SK-N-SH treated with all-trans-retinoic acid at 6 μM for 48 hours (cell line): ENCODE results near the gene SLC43A3.

Experiments used
- ATAC-seq: fragments of 200-7000 bp; cut with Tn5 transposase; 3 replicates; pipeline ENCODE4 v1.9.1; 2020; ENCODE audit warnings: mild to moderate bottlenecking, moderate library complexity
- ARNTL ChIP-seq: fragments of 450-650 bp; formaldehyde crosslinking; IDR thresholded peaks from 2 replicates; pipeline ENCODE4 v1.5.0; 2020; ENCODE audit warnings: low read depth, mild to moderate bottlenecking, moderate library complexity, borderline replicate concordance
- BACH2 ChIP-seq: fragments of 250-450 bp; sonication (Bioruptor Pico); IDR thresholded peaks from 2 replicates; pipeline ENCODE4 v1.9.0; 2021; ENCODE audit warnings: mild to moderate bottlenecking, borderline replicate concordance
- CSDC2 ChIP-seq: fragments of 250-450 bp; sonication (Bioruptor Pico); IDR thresholded peaks from 2 replicates; pipeline ENCODE4 v1.5.0; 2020; ENCODE audit warnings: mild to moderate bottlenecking, moderate library complexity
- ESRRG ChIP-seq: fragments of 250-450 bp; sonication (Bioruptor Pico); IDR thresholded peaks from 2 replicates; pipeline ENCODE4 v1.6.1; 2021; ENCODE audit warnings: mild to moderate bottlenecking
- GLIS3 ChIP-seq: fragments of 250-450 bp; sonication (Bioruptor Pico); IDR thresholded peaks from 2 replicates; pipeline ENCODE4 v1.5.0; 2020; ENCODE audit warnings: mild to moderate bottlenecking, moderate library complexity
- ISL1 ChIP-seq: fragments of 250-450 bp; sonication (Bioruptor Pico); IDR thresholded peaks from 2 replicates; pipeline ENCODE4 v2.1.2; 2022; ENCODE audit warnings: mild to moderate bottlenecking, moderate library complexity
- POU6F1 ChIP-seq: fragments of 250-450 bp; sonication (Bioruptor Pico); IDR thresholded peaks from 2 replicates; pipeline ENCODE4 v1.8.0; 2021; ENCODE audit warnings: low read depth, mild to moderate bottlenecking, moderate library complexity, borderline replicate concordance
- PPARA ChIP-seq: fragments of 250-450 bp; sonication (Bioruptor Pico); IDR thresholded peaks from 2 replicates; pipeline ENCODE4 v1.5.0; 2020; ENCODE audit warnings: mild to moderate bottlenecking, borderline replicate concordance
- RARB ChIP-seq: fragments of 250-450 bp; sonication (Bioruptor Pico); IDR thresholded peaks from 2 replicates; pipeline ENCODE4 v1.8.0; 2021; ENCODE audit warnings: mild to moderate bottlenecking, moderate library complexity
- SNAI2 ChIP-seq: fragments of 250-450 bp; sonication (Bioruptor Pico); IDR thresholded peaks from 2 replicates; pipeline ENCODE4 v1.5.0; 2020; ENCODE audit warnings: mild to moderate bottlenecking, moderate library complexity
- TCF4 ChIP-seq: fragments of 250-450 bp; sonication (Bioruptor Pico); IDR thresholded peaks from 2 replicates; pipeline ENCODE4 v1.8.0; 2021; ENCODE audit warnings: mild to moderate bottlenecking, moderate library complexity, borderline replicate concordance
- TOX ChIP-seq: fragments of 250-450 bp; sonication (Bioruptor Pico); IDR thresholded peaks from 2 replicates; pipeline ENCODE4 v1.8.0; 2021; ENCODE audit warnings: mild to moderate bottlenecking, moderate library complexity, borderline replicate concordance
- TSHZ2 ChIP-seq: fragments of 250-450 bp; sonication (Bioruptor Pico); IDR thresholded peaks from 2 replicates; pipeline ENCODE4 v1.5.0; 2020; ENCODE audit warnings: mild to moderate bottlenecking, moderate library complexity
- ZC3H10 ChIP-seq: fragments of 250-450 bp; sonication (Bioruptor Pico); IDR thresholded peaks from 2 replicates; pipeline ENCODE4 v1.5.1; 2021; ENCODE audit warnings: mild to moderate bottlenecking, moderate library complexity
- ZFP3 ChIP-seq: fragments of 250-450 bp; sonication (Bioruptor Pico); IDR thresholded peaks from 2 replicates; pipeline ENCODE4 v1.5.0; 2020; ENCODE audit warnings: mild to moderate bottlenecking, moderate library complexity
- ZFP30 ChIP-seq: fragments of 450-650 bp; formaldehyde crosslinking; IDR thresholded peaks from 2 replicates; pipeline ENCODE4 v1.5.0; 2022; ENCODE audit warnings: mild to moderate bottlenecking, moderate library complexity
- ZNF565 ChIP-seq: fragments of 450-650 bp; formaldehyde crosslinking; conservative IDR thresholded peaks from 2 replicates; pipeline ENCODE4 v1.5.0; 2020; ENCODE audit warnings: low read depth, mild to moderate bottlenecking, moderate library complexity
- ZNF70 ChIP-seq: fragments of 450-650 bp; formaldehyde crosslinking; IDR thresholded peaks from 2 replicates; pipeline ENCODE4 v1.5.0; 2020; ENCODE audit warnings: mild to moderate bottlenecking, moderate library complexity
- TF ChIP-seq, protein P1 (sequence below): fragments of 250-450 bp; sonication (Bioruptor Pico); IDR thresholded peaks from 2 replicates; pipeline ENCODE4 v1.5.1; 2021; ENCODE audit warnings: mild to moderate bottlenecking, moderate library complexity
- TF ChIP-seq, protein P2 (sequence below): fragments of 250-450 bp; sonication (Bioruptor Pico); IDR thresholded peaks from 2 replicates; pipeline ENCODE4 v1.5.1; 2020; ENCODE audit warnings: low read depth, mild to moderate bottlenecking, moderate library complexity

Gene SLC43A3

DNA sequence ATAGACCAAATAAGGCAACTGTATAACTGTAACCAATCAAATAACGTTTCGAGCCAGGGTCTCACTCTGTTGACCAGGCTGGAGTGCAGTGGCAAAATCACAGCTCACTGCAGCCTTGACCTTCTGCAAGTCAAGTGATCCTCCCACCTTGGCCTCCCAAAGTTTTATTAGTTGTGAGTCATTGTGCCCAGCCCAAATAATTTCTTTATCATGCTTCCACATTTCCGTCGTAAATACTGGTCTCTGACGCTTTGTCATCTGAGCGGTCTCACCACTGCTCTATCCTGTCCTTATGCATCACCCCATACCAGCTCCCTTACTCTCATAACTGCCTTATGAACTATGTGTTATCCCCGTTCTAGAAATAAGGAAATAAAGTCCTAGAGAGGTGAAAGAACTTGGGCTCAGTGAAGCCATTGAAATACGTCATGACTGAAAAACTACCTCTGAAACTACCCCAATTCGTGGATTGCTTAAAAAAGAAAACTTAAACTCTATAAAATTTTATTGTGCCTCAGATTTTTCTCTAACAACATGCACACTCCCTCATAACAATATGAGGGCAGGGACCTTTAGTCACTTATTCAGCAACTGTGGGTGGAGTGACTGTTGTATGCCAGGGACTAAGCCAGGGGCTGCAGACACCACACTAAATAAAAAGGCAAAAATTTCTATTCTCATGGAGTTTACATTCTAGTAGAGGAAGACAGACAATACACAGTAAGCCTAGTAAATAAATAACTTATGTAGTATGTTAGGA, 17.6 kb upstream of the SLC43A3 start (continued):
- no peak for TF ChIP-seq POU6F1 (CRISPR knock-in tag)
- no peak for TF ChIP-seq TCF4 (CRISPR knock-in tag)
- TF ChIP-seq ZNF70 (CRISPR knock-in tag): no peak
- TF ChIP-seq, protein P1, sequence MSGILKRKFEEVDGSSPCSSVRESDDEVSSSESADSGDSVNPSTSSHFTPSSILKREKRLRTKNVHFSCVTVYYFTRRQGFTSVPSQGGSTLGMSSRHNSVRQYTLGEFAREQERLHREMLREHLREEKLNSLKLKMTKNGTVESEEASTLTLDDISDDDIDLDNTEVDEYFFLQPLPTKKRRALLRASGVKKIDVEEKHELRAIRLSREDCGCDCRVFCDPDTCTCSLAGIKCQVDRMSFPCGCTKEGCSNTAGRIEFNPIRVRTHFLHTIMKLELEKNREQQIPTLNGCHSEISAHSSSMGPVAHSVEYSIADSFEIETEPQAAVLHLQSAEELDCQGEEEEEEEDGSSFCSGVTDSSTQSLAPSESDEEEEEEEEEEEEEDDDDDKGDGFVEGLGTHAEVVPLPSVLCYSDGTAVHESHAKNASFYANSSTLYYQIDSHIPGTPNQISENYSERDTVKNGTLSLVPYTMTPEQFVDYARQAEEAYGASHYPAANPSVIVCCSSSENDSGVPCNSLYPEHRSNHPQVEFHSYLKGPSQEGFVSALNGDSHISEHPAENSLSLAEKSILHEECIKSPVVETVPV (CRISPR knock-in tag): no peak
- TF ChIP-seq ARNTL (CRISPR knock-in tag): no peak
- TF ChIP-seq BACH2 (CRISPR knock-in tag): no peak
- no peak for TF ChIP-seq ZFP3 (CRISPR knock-in tag)
- TF ChIP-seq ZC3H10: no peak
- TF ChIP-seq TOX (CRISPR knock-in tag): no peak

DNA sequence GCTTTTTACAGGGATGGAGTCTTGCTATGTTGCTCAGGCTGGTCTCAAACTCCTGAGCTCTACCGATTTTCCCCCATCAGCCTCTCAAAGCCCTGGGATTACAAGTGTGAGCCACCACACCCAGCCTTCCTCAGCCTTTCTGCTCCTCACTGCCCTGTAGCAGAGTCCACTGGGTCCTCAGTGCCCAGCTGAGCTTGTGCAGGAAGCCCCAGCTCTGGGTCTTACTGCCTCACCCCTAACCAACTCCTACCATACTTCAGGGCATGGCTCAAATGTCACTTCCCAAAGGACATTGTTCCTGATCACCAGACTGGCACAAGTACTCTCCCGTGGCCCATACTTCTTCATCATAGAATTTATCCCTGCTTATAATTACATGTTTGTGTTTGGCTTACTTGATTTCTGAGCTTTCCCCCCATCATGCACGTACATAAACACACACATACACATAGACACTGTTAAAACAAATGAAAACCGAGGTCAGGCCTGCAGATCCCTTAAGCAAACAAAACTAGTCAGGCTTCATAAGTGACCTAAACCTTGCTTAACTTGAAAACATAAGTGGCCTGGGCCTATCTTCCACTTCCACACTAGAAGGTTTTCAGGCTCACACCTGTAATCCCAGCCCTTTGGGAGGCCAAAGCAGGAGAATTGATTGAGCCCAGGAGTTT, 14.0 kb upstream of the SLC43A3 start:
- ATAC-seq: no peak
- TF ChIP-seq GLIS3 (CRISPR knock-in tag) (no peak), ESRRG (CRISPR knock-in tag) (no peak), BACH2 (CRISPR knock-in tag) (no peak), TSHZ2 (CRISPR knock-in tag) (no peak), PPARA (CRISPR knock-in tag) (no peak), TOX (CRISPR knock-in tag) (no peak), SNAI2 (CRISPR knock-in tag) (no peak), ARNTL (CRISPR knock-in tag) (no peak), ISL1 (CRISPR knock-in tag) (no peak)

- no peak for ATAC-seq
These were observed 12.9 kb upstream of the SLC43A3 start for GRCh38 chr11:57439786-57440185.

More at GRCh38 chr11:57439786-57440185, 12.9 kb upstream of the SLC43A3 start:
- TF ChIP-seq, protein P2, sequence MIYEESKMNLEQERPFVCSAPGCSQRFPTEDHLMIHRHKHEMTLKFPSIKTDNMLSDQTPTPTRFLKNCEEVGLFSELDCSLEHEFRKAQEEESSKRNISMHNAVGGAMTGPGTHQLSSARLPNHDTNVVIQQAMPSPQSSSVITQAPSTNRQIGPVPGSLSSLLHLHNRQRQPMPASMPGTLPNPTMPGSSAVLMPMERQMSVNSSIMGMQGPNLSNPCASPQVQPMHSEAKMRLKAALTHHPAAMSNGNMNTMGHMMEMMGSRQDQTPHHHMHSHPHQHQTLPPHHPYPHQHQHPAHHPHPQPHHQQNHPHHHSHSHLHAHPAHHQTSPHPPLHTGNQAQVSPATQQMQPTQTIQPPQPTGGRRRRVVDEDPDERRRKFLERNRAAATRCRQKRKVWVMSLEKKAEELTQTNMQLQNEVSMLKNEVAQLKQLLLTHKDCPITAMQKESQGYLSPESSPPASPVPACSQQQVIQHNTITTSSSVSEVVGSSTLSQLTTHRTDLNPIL: no peak
- TF ChIP-seq GLIS3 (CRISPR knock-in tag): no peak
- no peak for TF ChIP-seq TOX (CRISPR knock-in tag)
- TF ChIP-seq TCF4 (CRISPR knock-in tag): no peak
- TF ChIP-seq ZFP3 (CRISPR knock-in tag): no peak
- TF ChIP-seq TSHZ2 (CRISPR knock-in tag): no peak
- TF ChIP-seq ZNF565 (CRISPR knock-in tag): no peak
- TF ChIP-seq ARNTL (CRISPR knock-in tag): no peak
- TF ChIP-seq CSDC2 (CRISPR knock-in tag): no peak
- no peak for TF ChIP-seq ESRRG (CRISPR knock-in tag)
- no peak for TF ChIP-seq SNAI2 (CRISPR knock-in tag)
- no peak for TF ChIP-seq ZNF70 (CRISPR knock-in tag)
- no peak for TF ChIP-seq ZC3H10
- no peak for TF ChIP-seq ISL1 (CRISPR knock-in tag)
- no peak for TF ChIP-seq ZFP30 (CRISPR knock-in tag)
- no peak for TF ChIP-seq RARB
- TF ChIP-seq, all 23 proteins: peak for 0
